ENCODE measurements around the gene MAP4K4.
"Not testable (repeated sequence)": the region's sequence is repeated elsewhere in the genome, so short reads cannot be mapped to it uniquely, and the experiment has no call there.

Gene MAP4K4

GRCh38 chr2:101758001-101758400 is 60.5 kb downstream of the MAP4K4 start:
- no peak for DNase-seq
- intact Hi-C loops (cut with DNase I) = no loop called here

GRCh38 chr2:101759162-101759561 is 61.7 kb downstream of the MAP4K4 start:
- no peak for DNase-seq
- intact Hi-C loops (cut with DNase I) = no loop called here

GRCh38 chr2:101762451-101763171 is 65.1 kb downstream of the MAP4K4 start:
- peak in 3 of 10 donors; percentile 57 to 89 (median 72) for DNase-seq
- intact Hi-C loops (cut with DNase I) = loop anchor here (5.0 kb wide), 1 partner anchor 40 kb away; no protein-coding TSS in a partner anchor

- no peak for DNase-seq
- intact Hi-C loops (cut with DNase I) = loop anchor here (5.0 kb wide), 1 partner anchor 39 kb away; no protein-coding TSS in a partner anchor
These were observed 66.2 kb downstream of the MAP4K4 start for GRCh38 chr2:101763496-101764333.

- DNase-seq = no peak
- intact Hi-C loops (cut with DNase I) = no loop called here
These were observed 68.8 kb downstream of the MAP4K4 start for GRCh38 chr2:101766337-101766736.

- no peak for DNase-seq
- intact Hi-C loops (cut with DNase I) = no loop called here
These were observed 69.6 kb downstream of the MAP4K4 start for GRCh38 chr2:101766871-101767739.

- intact Hi-C loops (cut with DNase I) = no loop called here
These were observed 71.2 kb downstream of the MAP4K4 start for GRCh38 chr2:101768556-101769220.

GRCh38 chr2:101769726-101770125 is 72.2 kb downstream of the MAP4K4 start:
- intact Hi-C loops (cut with DNase I); DNase-seq: not testable (repeated sequence)

More at GRCh38 chr2:101768556-101769220, 71.2 kb downstream of the MAP4K4 start:
- no peak for DNase-seq

GRCh38 chr2:101770726-101771125 is 73.2 kb downstream of the MAP4K4 start:
- DNase-seq = peak in 1 of 10 donors; percentile 46
- intact Hi-C loops (cut with DNase I) = no loop called here

GRCh38 chr2:101771227-101771902 is 73.9 kb downstream of the MAP4K4 start:
- DNase-seq = no peak
- intact Hi-C loops (cut with DNase I) = no loop called here

GRCh38 chr2:101771910-101772321 is 74.4 kb downstream of the MAP4K4 start:
- DNase-seq = no peak
- intact Hi-C loops (cut with DNase I) = no loop called here

- peak in 1 of 10 donors; percentile 53 for DNase-seq
- intact Hi-C loops (cut with DNase I) = no loop called here
These were observed 75.6 kb downstream of the MAP4K4 start for GRCh38 chr2:101773137-101773536.

GRCh38 chr2:101773961-101774360 is 76.5 kb downstream of the MAP4K4 start:
- intact Hi-C loops (cut with DNase I); DNase-seq: not testable (repeated sequence)

GRCh38 chr2:101775092-101775491 is 77.6 kb downstream of the MAP4K4 start:
- intact Hi-C loops (cut with DNase I) = loop anchor here (5.0 kb wide), 1 partner anchor 42 kb away; no protein-coding TSS in a partner anchor
- no peak for DNase-seq

- intact Hi-C loops (cut with DNase I) = loop anchor here (5.0 kb wide), 1 partner anchor 42 kb away; no protein-coding TSS in a partner anchor
- DNase-seq = no peak
These were observed 78.1 kb downstream of the MAP4K4 start for GRCh38 chr2:101775636-101776035.

- intact Hi-C loops (cut with DNase I) = loop anchor here (5.0 kb wide), 1 partner anchor 41 kb away; no protein-coding TSS in a partner anchor
- peak in 1 of 10 donors; percentile 81 for DNase-seq
These were observed 78.9 kb downstream of the MAP4K4 start for GRCh38 chr2:101776172-101777043.

- intact Hi-C loops (cut with DNase I) = loop anchor here (5.0 kb wide), 1 partner anchor 40 kb away; no protein-coding TSS in a partner anchor
- no peak for DNase-seq
These were observed 79.8 kb downstream of the MAP4K4 start for GRCh38 chr2:101777337-101777736.

GRCh38 chr2:101778102-101778501 is 80.6 kb downstream of the MAP4K4 start:
- intact Hi-C loops (cut with DNase I) = loop anchor here (5.0 kb wide), 1 partner anchor 39 kb away; no protein-coding TSS in a partner anchor
- no peak for DNase-seq
